H1 (cell line): Measurements from ENCODE around the gene MKLN1. TPM values are rescaled to one million over a fixed set of nuclear protein-coding genes. Genes with fewer than 3 reads are reported as not detected.

Source experiments
- CTCF ChIA-PET: fragments of 300-600 bp; sonication (Branson Sonifier 250); formaldehyde crosslinking; loops from one replicate; lab custom pipeline; 2021; ENCODE audit not compliant: partially characterized antibody; lab: Charles Lee
- POLR2A ChIA-PET: fragments of 300-600 bp; sonication (Branson Sonifier 250); formaldehyde crosslinking; loops from one replicate; lab custom pipeline; 2021; ENCODE audit warnings: inconsistent platforms; ENCODE audit not compliant: partially characterized antibody; lab: Charles Lee
- DNase-seq, 2 experiments: peaks; one replicate each; pipeline versions ENCODE4 v3.0.0 to v3.0.0-alpha.2; 2010 to 2022; ENCODE audit warnings: low spot score in 2 of 2, low read depth in 1 of 2, mixed read lengths in 1 of 2
- FAIRE-seq: peaks from 2 replicates; lab custom pipeline; 2011; peaks lifted over from hg19 to GRCh38; lab: Jason Lieb, UNC
- H2AFZ ChIP-seq: 2 replicates; pipeline ENCODE4 v1.8.1; 2012; ENCODE audit warnings: low read length, inconsistent platforms
- H2AK5ac ChIP-seq: 2 replicates; pipeline ENCODE4 v1.6.1; 2013; ENCODE audit warnings: low read depth, low read length
- H2BK120ac ChIP-seq: replicated peaks from 2 replicates; pipeline ENCODE3; 2013; ENCODE audit warnings: low read depth, low read length, inconsistent platforms
- H2BK12ac ChIP-seq: 2 replicates; pipeline ENCODE4 v1.6.1; 2013; ENCODE audit warnings: low read depth, low read length
- H2BK15ac ChIP-seq: 2 replicates; pipeline ENCODE4 v1.6.1; 2013; ENCODE audit warnings: low read length
- H2BK20ac ChIP-seq: 2 replicates; pipeline ENCODE4 v1.6.1; 2013; ENCODE audit warnings: low read length
- H2BK5ac ChIP-seq: 2 replicates; pipeline ENCODE4 v1.6.1; 2013; ENCODE audit warnings: low read depth, low read length
- H3K14ac ChIP-seq: 2 replicates; pipeline ENCODE4 v1.6.1; 2013; ENCODE audit warnings: inconsistent platforms; ENCODE audit not compliant: insufficient read length
- H3K18ac ChIP-seq: 2 replicates; pipeline ENCODE4 v1.6.1; 2013; ENCODE audit warnings: low read length; ENCODE audit errors: extremely low read depth
- H3K23ac ChIP-seq: 2 replicates; pipeline ENCODE4 v1.6.1; 2013; ENCODE audit warnings: inconsistent platforms; ENCODE audit not compliant: insufficient read length
- H3K23me2 ChIP-seq: 2 replicates; pipeline ENCODE4 v1.6.1; 2013; ENCODE audit warnings: low read depth, low read length
- H3K27ac ChIP-seq: 2 replicates; pipeline ENCODE4 v1.6.1; 2011; ENCODE audit warnings: low read depth, low read length, inconsistent platforms
- H3K27me3 ChIP-seq, 4 experiments: replicated peaks in 1 of 4; 1 replicate in 1 of 4; 2 replicates in 3 of 4; pipeline versions ENCODE4 v1.6.1 to v1.8.1; 2011 to 2013; ENCODE audit warnings: low read length in 3 of 4, mild to moderate bottlenecking in 3 of 4, inconsistent platforms in 2 of 4, mixed read lengths in 2 of 4, moderate library complexity in 1 of 4; ENCODE audit not compliant: control insufficient read depth in 3 of 4, insufficient read depth in 3 of 4; ENCODE audit errors: extremely low read depth in 1 of 4
- H3K36me3 ChIP-seq, 4 experiments: 2 replicates each; pipeline versions ENCODE4 v1.6.1 to v1.8.1; 2011 to 2013; ENCODE audit warnings: mild to moderate bottlenecking in 4 of 4, low read length in 3 of 4, moderate library complexity in 2 of 4, control low read depth in 1 of 4, inconsistent platforms in 1 of 4; ENCODE audit not compliant: insufficient read depth in 4 of 4, control insufficient read depth in 2 of 4
- H3K4ac ChIP-seq: replicated peaks from 2 replicates; pipeline ENCODE3; 2013; ENCODE audit warnings: low read length, low read depth, mixed read lengths, inconsistent platforms; ENCODE audit not compliant: insufficient read length
- H3K4me1 ChIP-seq, 4 experiments: replicated peaks in 1 of 4; 1 replicate in 1 of 4; 2 replicates in 3 of 4; pipeline versions ENCODE4 v1.6.1 to v1.8.1; 2011 to 2013; ENCODE audit warnings: low read length in 3 of 4, inconsistent platforms in 2 of 4, mixed read lengths in 1 of 4; ENCODE audit not compliant: insufficient read depth in 4 of 4, control insufficient read depth in 3 of 4
- H3K4me2 ChIP-seq, 2 experiments: 2 replicates each; pipeline versions ENCODE4 v1.6.1 to v1.8.1; 2011 to 2013; ENCODE audit warnings: low read depth in 2 of 2, low read length in 2 of 2, control low read depth in 1 of 2, inconsistent platforms in 1 of 2, mild to moderate bottlenecking in 1 of 2; ENCODE audit not compliant: insufficient read depth in 1 of 2
- H3K4me3 ChIP-seq, 4 experiments: fragments of 200-600, 300-600 bp in 1 of 4; sonication (generic), shearing (Covaris generic), sonication (Bioruptor Twin) in 1 of 4; 2 replicates each; pipeline versions ENCODE4 v1.5.1 to v1.8.1; 2011 to 2016; ENCODE audit warnings: low read length in 4 of 4, low read depth in 3 of 4, control low read depth in 2 of 4, inconsistent platforms in 2 of 4, mild to moderate bottlenecking in 2 of 4, mixed read lengths in 1 of 4, moderate library complexity in 1 of 4; ENCODE audit not compliant: insufficient read depth in 2 of 4; ENCODE audit errors: extremely low read depth in 1 of 4
- H3K56ac ChIP-seq: replicated peaks from 2 replicates; pipeline ENCODE3; 2013; ENCODE audit warnings: low read depth, mild to moderate bottlenecking, mixed read lengths, low read length, inconsistent platforms; ENCODE audit not compliant: insufficient read length
- H3K79me1 ChIP-seq: 2 replicates; pipeline ENCODE4 v1.6.1; 2013; ENCODE audit warnings: low read depth, low read length, control low read depth
- H3K79me2 ChIP-seq, 2 experiments: 2 replicates each; pipeline versions ENCODE4 v1.6.1 to v1.8.1; 2012 to 2013; ENCODE audit warnings: low read length in 2 of 2, mild to moderate bottlenecking in 2 of 2, inconsistent platforms in 1 of 2; ENCODE audit not compliant: insufficient read depth in 2 of 2, control insufficient read depth in 1 of 2
- H3K9ac ChIP-seq, 4 experiments: replicated peaks in 1 of 4; 1 replicate in 1 of 4; 2 replicates in 3 of 4; pipeline versions ENCODE4 v1.6.1 to v1.8.1; 2011 to 2013; ENCODE audit warnings: low read depth in 3 of 4, low read length in 3 of 4, control low read depth in 2 of 4, mild to moderate bottlenecking in 2 of 4, moderate library complexity in 2 of 4, inconsistent platforms in 1 of 4; ENCODE audit errors: extremely low read depth in 1 of 4
- H3K9me3 ChIP-seq, 2 experiments: 2 replicates each; pipeline versions ENCODE4 v1.6.1 to v1.8.1; 2012 to 2013; ENCODE audit warnings: mild to moderate bottlenecking in 2 of 2, moderate library complexity in 2 of 2, control low read depth in 1 of 2, inconsistent platforms in 1 of 2, low read depth in 1 of 2, low read length in 1 of 2, mixed read lengths in 1 of 2; ENCODE audit not compliant: insufficient read depth in 2 of 2
- H4K20me1 ChIP-seq, 2 experiments: replicated peaks in 1 of 2; 2 replicates each; pipeline versions ENCODE3 to v1.8.1; 2011 to 2013; ENCODE audit warnings: inconsistent platforms in 2 of 2, low read length in 2 of 2, mild to moderate bottlenecking in 1 of 2; ENCODE audit not compliant: insufficient read depth in 2 of 2, control insufficient read depth in 1 of 2
- H4K5ac ChIP-seq: 2 replicates; pipeline ENCODE4 v1.6.1; 2013; ENCODE audit warnings: low read length, low read depth, mixed read lengths, inconsistent platforms; ENCODE audit not compliant: insufficient read length
- H4K8ac ChIP-seq: 2 replicates; pipeline ENCODE4 v1.8.0; 2013; ENCODE audit warnings: mild to moderate bottlenecking, moderate library complexity, low read length, inconsistent platforms; ENCODE audit not compliant: insufficient read depth; ENCODE audit errors: extremely low read depth
- H4K91ac ChIP-seq: replicated peaks from 2 replicates; pipeline ENCODE3; 2013; ENCODE audit warnings: low read length, mixed read lengths, inconsistent platforms; ENCODE audit not compliant: insufficient read length
- CBX8 ChIP-seq: fragments of 300-800, 300-1000 bp; sonication (generic); IDR thresholded peaks from 2 replicates; pipeline ENCODE4 v1.7.1; 2016; ENCODE audit warnings: low read depth, low read length, borderline replicate concordance
- FOSL1 ChIP-seq: IDR thresholded peaks from 2 replicates; pipeline ENCODE4 v1.6.1; 2011; ENCODE audit warnings: mild to moderate bottlenecking, low read depth, low read length, moderate library complexity; ENCODE audit not compliant: insufficient read depth
- SIRT6 ChIP-seq: IDR thresholded peaks from one replicate; pipeline ENCODE4 v1.7.1; 2012; ENCODE audit warnings: low read length, inconsistent platforms
- TBP ChIP-seq: IDR thresholded peaks from 2 replicates; pipeline ENCODE4 v1.6.1; 2011; ENCODE audit warnings: low read depth, low read length, improper control_type of control experiment
- YY1 ChIP-seq: IDR thresholded peaks from 2 replicates; pipeline ENCODE4 v1.6.1; 2011; ENCODE audit warnings: low read depth, mild to moderate bottlenecking, low read length
- WGBS, 2 experiments: shearing (Covaris generic) in 1 of 2; methylation state at CpG; one replicate each; pipeline versions ENCODE4 v1.1.6 to v1.1.7; 2013 to 2015; ENCODE audit warnings: low lambda C conversion rate in 2 of 2, mixed read lengths in 2 of 2, inconsistent platforms in 1 of 2, low coverage in 1 of 2, missing lambda C conversion rate in 1 of 2; ENCODE audit not compliant: insufficient replicate concordance in 2 of 2, insufficient coverage in 1 of 2, insufficient read length in 1 of 2; ENCODE audit errors: extremely low coverage in 1 of 2, missing lambda C conversion rate in 1 of 2; 5-methylcytosine and 5-hydroxymethylcytosine counted together
- polyA plus RNA-seq, 7 experiments: library from polyadenylated mRNA; depleted of rRNA in 3 of 7; stranded (reverse) in 5 of 7; unstranded in 2 of 7; fragments of >200 nt in 5 of 7; fragments of 200-250 nt in 2 of 7; gene quantifications; 1 replicate in 5 of 7; 2 replicates in 1 of 7; 4 replicates in 1 of 7; pipeline versions ENCODE4 v1.2.1 to v1.2.3, GENCODE V29; 2011 to 2013; ENCODE audit warnings: missing spikeins in 2 of 7, mixed read lengths in 2 of 7
- total RNA-seq: library from RNA; stranded (reverse); fragmentation: NEBNext Ultra II Directional; extraction: Animal tissue kit (Norgen Biotek cat#: 25700); gene quantifications from 2 replicates; pipeline ENCODE4 v1.2.1, GENCODE V29; 2021

The MKLN1 gene
- total and polyA plus RNA-seq, 2 of the 8 experiments (the other 6 are each of a cell fraction or from before 2014, with no cell fraction given) = 22.3 to 50.9 TPM

DNA sequence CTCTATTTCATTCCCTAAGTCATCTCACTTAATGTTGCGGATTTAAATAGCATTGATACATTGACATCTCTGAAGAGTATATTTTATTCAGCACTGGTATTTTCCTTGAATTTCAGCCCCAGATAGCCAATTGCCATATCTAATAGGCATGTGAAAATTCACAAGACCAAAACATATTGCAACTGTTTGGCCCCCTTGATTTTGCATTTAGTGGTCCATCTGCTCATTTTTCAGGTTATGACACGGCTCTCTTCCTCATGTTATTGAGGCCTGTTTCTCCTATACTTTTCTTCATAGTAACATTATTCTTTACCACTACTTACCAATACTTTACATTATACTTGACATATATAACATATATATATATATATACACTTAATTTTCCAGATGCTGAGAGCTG lies 43.7 kb downstream of the MKLN1 start:
- H2BK5ac ChIP-seq = no peak overlapping the region
- H3K36me3 ChIP-seq = no peaks in the 10 kb centered on the region
- TF ChIP-seq TBP = no peak
- TF ChIP-seq YY1 = no peak
- TF ChIP-seq FOSL1 = no peak
- TF ChIP-seq CBX8 = no peak
- TF ChIP-seq SIRT6 = no peak
- TF ChIP-seq, all 59 proteins: peak for 0
- Histone ChIP-seq H2AFZ (no peak overlapping the region), H4K91ac (no peak overlapping the region), H3K27me3 (no peaks in the 10 kb centered on the region), H3K4ac (no peak overlapping the region), H3K4me2 (no peak overlapping the region; a peak in 1 of 4 replicates), H3K9me3 (no peaks in the 10 kb centered on the region), H4K20me1 (peaks cover 3% of the 10 kb centered on the region in 2 experiments), H2BK120ac (no peak overlapping the region), H4K5ac (no peak overlapping the region), H3K79me1 (no peaks in the 10 kb centered on the region), H2BK12ac (no peak overlapping the region), H4K8ac (no peak overlapping the region), H3K23me2 (no peaks in the 10 kb centered on the region), H3K18ac (no peak overlapping the region), H2BK15ac (no peak overlapping the region), H3K23ac (no peak overlapping the region), H3K27ac (no peak overlapping the region), H3K14ac (no peak overlapping the region), H2BK20ac (no peak overlapping the region), H3K4me3 (no peak overlapping the region; a peak in 1 of 8 replicates), H3K79me2 (peaks cover 6 to 92% of the 10 kb centered on the region in 2 experiments), H3K9ac (no peak overlapping the region), H2AK5ac (no peak overlapping the region), H3K56ac (no peak overlapping the region), H3K4me1 (peaks cover 0 to 8% (median 7%) of the 10 kb centered on the region in 4 experiments; a peak in 3 of 7 replicates)
- no peak for FAIRE-seq
- ChIA-PET POLR2A (no interaction called here), CTCF (interaction anchor here (1.3 kb wide), 1 partner anchor 25 kb away, joined by 4 read pairs; no protein-coding TSS in a partner anchor)
- 93% methylated on average over 2 of the region's 2 CpGs; no CpG with 5 or more reads in 1 of the 2 experiments for WGBS, 2 experiments
- DNase-seq = no peak
